IPS-NIHi11 (cell line): ENCODE data around the gene IL22RA1.

Source experiments
- DNase-seq: peaks from one replicate; pipeline ENCODE4 v3.0.0; 2012; ENCODE audit warnings: mixed read lengths, low spot score

The IL22RA1 gene

DNA sequence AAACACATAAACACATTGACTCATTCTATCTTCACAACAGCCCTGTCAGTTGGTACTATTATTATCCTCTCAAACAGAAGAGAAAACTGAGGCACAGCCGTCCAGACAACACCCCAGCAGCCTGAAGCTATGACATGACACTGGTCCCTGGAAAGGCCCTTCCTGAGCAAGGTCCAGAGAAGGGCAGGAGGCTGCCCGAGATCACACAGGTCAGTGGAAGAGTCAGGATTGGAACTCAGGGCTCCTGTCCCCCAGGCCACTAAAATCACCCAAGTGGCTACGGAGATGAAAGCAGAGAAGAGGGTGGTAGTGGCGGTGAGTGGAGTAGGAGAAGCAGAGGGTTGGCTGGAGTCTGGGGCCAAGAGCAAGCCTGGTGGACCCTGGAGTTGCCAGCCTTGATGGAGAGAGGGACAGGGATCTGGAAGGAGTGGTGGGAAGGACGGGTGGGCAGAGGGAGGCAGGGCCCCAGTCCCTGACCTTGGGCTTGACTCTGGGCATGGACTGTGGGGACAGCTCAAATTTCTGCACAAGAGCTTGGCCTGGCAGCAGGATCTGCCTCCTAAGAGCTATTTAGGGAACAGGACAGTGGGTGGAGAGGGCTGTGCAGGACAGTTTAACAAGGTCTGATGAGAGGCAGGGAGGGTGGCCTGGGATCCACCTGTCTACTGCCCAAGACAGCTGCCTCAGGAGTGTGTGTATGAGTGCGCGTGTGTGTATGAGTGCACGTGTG is 46.8 kb downstream of the IL22RA1 start:
- no peak for DNase-seq

DNA sequence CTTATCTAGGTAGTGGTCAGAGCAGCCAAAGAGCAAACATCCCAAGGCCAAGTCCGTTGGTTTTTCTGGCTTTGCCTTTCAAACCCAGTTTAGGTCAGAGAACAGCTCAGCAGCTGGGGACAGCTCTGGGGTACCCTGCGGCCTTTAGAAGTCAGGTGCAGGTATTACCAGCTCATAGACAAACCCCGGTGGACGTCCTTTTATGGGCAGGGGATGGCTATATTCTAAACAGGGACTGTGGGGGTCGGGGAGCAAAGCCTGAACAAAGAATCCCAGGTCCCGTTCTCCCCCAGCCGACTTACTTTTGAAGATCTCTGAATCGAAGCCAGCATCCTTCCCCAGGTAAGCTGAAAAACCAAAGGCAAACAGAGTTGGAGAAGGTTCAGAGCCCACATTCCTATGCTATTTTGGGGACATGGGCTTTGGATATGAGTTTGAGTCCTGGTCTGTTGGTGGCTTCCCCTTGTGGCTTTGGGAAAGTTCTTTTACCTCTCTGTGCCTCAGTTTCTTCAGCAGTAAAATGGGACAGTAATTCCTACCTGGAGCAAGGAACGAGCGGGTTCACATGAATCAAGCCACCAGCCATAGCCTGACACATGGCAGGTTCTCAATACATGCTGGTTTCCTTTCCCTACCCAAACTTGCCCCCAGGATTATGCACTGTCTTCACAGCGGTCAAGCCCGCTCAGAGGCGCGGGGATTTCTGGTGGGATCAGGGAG is 47.6 kb downstream of the IL22RA1 start:
- DNase-seq, result no peak

DNA sequence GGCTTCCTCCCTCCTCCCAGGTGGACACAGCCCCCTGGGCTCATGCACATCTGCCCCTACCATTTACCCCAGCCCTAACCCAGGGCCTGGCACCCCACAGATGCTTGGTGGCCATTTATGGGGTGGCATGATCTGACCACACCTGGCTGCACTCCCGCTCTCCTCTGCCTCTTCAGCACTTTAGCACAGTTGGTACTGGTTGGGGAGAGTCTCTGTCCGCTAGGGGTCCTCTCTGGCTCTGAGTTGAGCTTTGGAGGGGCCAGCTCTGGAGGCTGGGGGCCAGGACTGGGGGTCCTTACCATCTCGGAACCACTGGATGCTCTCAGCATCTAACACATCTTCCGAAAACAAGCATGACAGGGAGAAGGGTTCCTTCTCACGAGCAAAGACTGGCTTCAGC is 48.4 kb downstream of the IL22RA1 start:
- no peak for DNase-seq

DNA sequence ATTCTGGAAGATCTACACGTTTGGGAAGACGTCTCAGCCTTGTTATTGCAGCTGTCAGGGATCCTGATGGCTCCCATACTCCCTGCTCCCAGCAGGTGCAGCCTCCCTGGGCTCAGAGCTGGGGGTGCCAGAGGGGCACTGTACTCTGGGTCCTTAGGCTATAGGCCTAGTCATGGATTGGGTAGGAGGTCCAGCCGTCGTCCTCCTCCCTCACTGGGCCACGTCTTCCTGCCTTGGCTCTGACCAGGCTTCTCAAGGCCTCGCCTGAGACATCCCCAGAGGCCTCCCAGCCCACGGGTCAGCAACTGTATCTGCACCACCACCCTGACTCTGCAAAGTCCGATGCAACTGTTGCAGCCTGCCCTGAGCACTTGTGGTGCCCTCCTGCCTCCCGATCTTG is 49.2 kb downstream of the IL22RA1 start:
- DNase-seq, result no peak

DNA sequence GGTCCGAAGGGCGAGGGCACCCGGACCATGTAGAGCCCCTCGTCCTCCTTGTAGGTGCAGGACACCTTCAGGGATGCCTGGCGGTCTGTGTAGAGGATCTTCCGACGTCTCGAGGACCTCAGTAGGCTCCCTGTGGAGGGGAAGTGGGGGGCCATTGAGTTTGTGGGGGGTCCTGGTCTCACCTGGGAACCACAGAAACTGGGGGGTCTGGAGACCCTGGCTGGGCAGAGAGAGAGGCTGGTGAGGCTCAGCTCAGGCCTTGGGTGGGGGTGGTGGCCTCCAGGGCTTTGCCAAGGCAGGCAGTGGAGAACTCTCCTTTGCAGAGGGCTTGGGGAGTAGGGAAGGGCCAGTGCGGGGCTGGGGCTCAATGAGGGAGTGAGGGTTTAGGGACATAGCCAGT is 50.0 kb downstream of the IL22RA1 start:
- no peak for DNase-seq

DNA sequence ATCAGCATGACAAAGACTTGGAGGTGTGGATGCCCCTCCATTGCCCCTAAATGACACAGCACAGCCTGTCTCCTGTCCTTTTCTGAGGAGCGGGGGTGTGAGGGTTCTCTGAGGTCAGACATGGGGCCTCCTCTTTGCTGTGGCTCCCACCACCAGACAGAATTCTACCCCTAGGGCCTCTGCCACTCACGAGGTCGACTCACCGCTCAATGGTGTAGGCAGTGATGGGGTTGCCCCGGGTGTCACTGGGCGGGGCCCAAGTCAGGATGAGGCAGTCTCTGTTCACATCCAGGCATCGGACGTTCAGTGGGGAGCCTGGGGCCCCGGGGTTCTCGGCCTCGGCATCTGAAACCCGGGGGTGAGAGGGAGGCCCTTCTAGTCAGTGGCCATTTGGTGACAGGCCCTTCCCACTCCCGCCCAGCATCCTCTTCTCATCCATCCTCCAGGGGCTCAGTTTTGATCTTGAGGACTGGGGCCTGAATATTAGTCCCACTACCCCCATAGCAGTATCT is 50.9 kb downstream of the IL22RA1 start:
- no peak for DNase-seq

DNA sequence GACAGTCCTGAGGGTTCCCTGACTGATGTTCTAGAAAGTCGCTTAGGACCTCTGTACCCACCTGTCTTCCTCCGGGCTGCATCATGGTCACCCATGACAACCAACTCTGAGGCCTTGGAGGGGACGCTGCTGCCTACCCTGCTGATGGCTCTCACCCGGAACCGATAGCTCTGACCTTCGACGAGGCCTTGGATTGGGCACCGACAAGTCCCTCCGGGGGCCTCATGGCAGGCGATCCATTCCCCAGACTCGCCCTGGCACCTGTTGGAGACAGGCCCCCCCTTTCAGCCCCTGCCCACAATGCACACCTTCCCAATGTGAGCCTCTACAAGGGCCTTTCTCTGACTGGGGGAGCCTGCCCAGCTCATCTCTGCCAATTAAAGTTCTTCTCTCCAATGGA is 52.2 kb downstream of the IL22RA1 start:
- no peak for DNase-seq

DNA sequence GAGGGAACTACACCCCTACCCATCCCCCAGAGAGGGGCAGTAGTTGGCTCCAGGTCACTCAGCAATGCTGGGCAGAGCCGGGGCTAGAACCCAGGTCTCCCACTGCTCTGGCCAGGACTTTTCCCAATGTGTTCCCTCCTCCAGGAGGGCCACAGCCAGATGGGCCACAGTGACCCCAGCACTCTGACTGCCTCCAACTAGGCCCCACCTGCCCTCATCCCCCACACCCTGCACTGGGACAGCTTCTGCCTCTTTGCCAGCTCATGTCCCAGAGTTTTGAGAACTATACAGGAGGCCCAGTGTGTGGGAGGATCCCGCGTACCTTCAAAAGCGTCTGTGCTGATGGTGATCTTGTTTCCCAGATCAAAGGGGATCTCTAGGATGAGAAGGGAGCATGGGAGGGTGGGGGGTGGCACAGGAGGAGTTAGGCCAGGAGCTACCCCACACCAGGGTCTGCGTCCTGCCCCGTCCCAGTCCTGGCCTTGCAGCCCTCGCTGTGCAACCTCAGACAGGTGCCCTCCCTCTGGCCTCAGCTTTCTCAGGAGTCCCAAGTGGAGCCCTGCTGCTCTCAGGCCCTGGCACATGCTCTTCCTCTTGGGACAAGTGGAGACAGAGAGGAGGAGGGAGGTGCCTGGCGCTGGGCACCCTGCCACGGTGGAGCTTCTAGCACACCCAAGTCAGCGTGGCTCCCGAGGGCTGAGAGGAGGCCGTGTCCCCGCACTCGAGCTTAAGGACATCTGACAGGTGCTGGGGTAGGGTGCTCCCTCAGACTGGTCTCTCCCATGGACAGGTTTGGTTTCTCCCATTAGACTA is 53.0 kb downstream of the IL22RA1 start:
- no peak for DNase-seq

DNA sequence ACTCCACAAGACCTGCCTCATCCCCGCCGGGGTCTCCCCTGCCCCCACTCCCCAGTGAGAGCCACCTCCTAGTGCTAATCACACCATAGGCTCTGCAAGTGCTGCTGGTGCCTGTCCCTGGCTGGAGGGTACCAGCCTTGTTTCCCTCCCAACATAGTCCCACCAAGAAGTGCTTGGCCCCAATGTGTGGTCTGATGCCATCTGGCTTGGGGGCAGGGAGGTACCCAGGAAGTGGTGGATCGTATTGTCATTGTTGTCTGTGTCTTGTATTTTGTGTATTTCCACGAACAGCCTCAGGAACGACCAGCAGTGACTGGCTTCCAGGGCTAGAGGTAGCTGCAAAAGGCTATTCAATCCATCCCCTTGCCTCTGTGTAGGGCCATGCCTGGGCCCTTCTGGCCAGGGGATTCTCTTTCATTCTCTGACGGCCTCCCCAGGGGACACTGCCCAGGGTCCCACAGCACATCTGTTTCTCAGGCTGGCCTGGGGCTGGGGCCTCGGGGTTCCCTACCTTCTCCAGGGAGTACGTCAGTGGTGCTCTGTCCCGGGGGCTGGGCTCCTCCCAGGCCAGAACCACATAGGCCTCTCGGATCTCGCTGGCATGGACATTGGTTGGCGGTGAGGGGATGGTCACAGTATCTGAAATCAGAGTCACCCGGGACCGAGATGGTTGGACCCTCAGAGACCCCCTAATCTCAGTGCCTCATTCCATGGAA is 53.8 kb downstream of the IL22RA1 start:
- no peak for DNase-seq

DNA sequence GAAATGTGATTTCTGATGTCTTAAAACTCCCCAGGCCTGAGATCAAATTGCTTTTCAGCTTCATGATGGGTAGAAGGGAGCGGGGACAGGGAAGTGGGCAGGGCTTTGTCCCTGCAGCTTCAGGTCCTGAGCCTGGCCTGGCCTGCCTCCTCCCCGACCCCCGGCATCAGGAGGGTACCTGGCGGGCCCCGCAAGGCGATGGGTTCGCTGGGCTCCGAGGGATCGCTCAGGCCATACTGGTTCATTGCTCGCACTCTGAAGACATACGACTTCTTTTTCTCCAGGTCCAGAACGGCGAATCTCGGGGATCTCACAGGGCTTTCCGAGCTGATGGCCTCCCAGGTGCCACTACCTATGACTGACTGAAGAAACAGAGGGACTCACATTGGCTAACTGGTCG is 56.5 kb downstream of the IL22RA1 start:
- DNase-seq, result no peak

DNA sequence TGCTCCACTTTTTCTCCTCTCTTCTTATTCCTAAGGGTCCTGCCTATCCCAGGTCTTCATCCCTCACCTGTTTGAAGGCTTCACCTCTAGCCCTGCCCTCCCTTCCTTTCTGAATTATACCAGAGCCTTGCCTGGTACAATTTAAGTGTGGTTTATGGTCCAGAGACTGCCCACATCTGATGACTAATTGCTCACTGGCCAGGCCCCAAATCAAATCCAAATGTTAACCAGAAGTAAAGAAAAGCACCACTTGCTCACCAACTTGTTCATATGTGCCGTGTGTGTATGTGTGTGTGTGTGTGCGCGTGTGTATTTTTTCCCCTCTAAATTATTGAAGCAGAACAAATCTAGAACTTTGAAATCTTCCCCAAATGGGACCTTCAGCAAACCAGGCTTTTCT is 57.4 kb downstream of the IL22RA1 start:
- DNase-seq, result no peak

DNA sequence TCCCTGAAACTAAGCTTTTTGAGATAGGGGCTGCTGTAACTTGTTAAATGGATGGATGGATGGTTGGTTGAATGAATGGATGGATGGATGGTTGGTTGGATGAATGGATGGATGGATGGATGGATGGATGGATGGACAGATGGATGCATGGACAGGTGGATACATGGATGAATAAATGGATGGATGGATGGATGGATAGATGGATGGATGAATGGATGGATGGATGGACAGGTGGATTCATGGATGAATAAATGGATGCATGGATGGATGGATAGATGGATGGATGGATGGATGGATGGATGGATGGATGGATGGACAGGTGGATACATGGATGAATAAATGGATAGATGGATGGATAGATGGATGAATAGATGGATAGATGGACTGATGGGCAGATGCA is 57.9 kb downstream of the IL22RA1 start:
- DNase-seq, result no peak

DNA sequence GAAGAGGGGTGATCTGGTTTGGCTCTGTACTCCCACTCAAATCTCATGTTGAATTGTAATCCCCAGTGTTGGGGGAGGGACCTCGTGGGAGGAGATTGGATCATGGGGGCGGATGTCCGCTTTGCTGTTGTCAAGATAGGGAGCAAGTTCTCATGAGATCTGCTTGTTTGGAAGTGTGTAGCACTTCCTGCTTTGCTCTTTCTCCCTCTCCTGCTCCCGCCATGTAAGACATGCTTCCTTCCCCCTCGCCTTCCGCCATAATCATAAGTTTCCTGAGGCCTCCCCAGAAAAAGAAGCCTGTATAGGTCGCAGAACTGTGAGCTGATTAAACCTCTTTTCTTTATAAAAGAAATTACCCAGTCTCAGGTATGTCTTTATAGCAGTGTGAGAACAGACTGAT is 58.9 kb downstream of the IL22RA1 start:
- no peak for DNase-seq

DNA sequence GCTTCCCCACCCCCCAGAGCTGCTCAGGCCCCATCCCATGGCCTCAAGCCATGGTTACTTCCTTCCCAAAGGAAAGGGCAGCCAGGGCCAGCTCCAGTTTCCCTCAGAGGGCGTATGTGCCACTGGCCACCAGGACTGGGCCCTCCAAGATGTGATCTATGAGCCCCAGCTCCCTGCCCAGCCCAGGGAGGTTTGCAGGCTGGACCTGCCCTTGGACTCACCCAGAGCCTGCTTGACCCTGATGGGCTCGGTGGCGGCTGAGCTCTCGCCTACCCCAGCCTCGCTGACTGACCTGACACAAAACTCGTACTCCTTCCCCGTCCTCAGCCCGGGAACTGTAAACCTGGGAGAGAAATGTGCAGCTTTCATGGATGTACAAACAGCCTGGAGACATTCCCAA is 60.6 kb downstream of the IL22RA1 start:
- no peak for DNase-seq

DNA sequence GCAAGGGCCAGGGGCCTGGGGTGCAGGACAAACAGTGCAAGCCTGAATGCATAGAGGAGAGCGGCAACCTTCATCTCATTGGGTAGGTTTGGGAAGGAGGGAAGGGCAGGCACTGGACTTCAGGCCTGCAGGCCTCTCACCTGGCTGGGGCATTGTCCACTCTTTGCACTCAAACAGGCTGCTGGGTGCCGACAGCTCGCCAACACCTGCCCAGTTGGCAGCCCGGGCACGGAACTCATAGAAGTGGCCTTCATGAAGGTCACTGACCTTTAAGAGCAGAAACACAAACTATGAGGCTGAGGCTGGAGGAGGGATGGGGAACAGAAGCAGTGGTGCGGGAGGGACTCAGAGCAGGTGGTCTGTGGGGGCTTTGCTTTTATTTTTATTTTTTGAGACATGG is 61.8 kb downstream of the IL22RA1 start:
- no peak for DNase-seq

DNA sequence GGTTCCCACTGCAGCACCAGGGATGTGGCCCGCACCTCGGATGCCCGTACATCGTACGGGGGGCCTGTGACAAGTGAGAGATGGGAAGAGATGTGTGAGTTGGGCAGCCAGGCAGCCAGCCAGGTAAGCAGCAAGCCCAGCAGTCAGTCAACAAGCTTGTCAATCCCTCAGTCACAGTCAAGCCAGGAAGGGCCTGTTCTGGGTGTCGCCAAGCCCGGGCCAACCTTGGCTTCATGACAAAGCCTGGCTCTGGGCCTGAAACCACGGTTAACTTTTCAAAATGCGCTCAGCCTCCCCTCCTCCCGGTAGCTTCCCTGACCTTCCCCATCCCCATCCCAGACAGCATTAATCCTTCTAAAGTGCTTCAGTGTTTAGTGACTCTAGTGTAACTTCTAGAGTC is 62.8 kb downstream of the IL22RA1 start:
- DNase-seq, result no peak

DNA sequence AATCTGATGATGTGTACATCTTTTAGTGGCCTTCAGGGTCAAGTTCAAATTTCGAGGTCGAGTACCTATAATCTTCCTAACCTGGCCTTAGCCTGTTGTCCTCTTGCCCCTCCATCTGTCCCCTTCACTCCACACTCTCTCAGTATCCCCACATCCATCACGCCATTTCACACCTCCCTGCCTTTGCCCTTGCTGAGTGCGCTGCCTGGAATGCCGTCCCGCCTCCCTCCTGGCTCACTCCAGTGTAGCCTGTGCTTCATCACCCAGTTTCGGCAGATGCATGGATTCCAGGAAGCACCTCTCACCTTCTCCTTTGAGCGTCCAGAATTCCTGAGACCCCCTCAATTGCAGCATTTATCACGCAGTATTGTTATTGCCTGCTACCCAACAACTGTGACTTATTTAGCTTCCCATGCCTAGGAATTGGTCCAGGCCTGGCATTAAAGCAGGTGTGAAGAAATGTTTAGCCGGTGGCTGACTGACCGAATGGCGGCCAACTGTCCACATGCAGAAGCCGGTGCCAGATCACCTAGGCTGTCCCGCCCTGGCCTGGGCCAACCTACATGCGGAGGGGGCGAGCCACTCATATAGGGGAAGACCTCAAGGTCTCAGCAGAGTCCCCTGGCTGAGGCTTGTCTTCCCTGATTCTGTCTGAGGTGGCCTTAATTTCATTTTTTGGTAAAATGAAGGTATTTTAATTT is 65.5 kb downstream of the IL22RA1 start:
- DNase-seq, result no peak

DNA sequence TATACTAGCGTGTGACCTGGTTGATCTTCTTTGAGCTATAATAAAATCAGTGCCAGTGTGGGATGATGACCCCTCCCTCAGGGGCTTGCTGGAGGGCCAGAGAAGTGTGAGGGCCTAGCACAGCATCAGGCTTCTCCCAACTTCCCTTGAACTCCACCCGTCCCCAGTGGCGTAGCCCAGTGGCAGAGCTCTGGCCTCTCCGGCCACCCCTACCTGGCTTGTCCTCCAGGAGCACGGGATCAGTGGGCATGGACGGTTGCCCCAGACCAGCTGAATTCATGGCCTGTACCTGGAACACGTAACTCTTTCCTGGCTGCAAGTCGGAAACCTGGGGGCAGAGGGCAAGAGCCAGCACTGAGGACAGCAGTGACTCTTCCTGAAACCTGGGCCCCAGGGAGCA is 67.0 kb downstream of the IL22RA1 start:
- no peak for DNase-seq

DNA sequence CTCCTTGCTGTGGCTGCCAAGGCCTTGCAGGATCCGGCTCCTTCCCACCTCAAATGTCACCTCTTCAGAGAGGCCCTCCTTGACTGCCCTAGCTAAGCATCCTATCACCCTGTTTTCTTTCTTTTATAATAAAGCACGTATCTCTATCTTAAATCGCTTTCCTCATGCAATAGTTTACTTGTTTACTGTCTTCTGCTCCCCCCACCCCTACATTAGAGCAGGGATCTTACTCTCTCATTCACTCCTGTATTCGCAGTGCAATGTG is 67.4 kb downstream of the IL22RA1 start:
- DNase-seq, result no peak

DNA sequence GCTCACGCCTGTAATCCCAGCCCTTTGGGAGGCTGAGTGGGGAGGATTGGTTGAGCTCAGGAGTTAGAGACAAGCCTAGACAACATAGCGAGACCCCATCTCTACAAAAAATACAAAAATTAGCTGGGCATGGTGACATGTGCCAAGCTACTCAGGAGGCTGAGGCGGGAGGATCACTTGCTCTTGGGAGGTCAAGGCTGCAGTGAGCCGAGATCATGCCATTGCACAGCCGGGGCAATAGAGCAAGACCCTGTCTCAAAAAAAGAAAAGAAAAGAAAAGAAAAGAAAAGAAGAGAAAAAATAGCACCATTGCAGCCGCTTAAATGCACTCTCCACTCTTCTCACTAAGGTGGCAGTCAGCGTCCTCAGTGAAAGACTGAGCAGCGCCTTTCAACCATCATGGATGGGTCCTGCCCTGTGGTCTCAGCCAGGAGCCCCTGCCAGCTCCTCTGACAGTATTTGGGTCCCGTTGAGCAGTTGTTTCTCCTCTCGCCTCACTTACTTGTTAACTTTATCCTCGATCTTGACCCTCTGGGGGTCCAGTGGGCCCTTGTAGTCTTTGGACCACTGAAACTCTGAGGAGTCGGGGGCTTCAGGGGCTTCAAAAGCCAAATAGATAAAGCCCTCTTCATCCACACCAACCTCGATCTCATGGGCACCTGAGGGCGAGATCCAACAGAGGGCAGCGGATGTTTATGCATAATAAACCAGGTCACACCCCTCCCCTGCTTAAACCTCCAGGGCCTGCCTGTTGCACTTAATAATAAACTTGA is 67.9 kb downstream of the IL22RA1 start:
- DNase-seq, result no peak

DNA sequence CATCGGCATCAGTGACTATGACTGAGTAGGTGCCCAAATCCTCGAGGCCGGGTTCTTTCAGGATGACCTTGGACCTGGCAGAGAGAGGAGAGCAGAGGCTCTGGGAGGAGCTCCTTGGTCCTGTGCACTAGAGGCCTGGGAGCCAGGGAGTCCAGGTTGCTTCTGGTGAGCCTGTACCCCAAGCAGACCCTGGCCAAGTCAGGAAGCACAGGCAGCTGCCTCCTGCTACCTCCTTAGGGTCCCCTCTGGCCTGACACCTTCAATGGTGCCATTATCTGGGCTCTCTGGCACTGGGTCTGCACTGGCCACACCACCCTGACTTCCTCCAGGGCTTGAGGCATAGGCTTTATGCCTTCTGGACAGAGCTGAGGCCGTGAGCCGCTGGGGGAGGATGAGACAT is 68.7 kb downstream of the IL22RA1 start:
- no peak for DNase-seq
